HK-2 (cell line): ENCODE data around the gene HIRIP3.
A peak's percentile ranks its signal among the peaks of the same experiment; 100 is the strongest.
"Not testable (repeated sequence)": the region's sequence is repeated elsewhere in the genome, so short reads cannot be mapped to it uniquely, and the experiment has no call there.

Source experiments
- DNase-seq: peaks from one replicate; pipeline ENCODE4 v3.0.0-alpha.2; 2018; ENCODE audit not compliant: unreplicated experiment

HIRIP3 gene

DNA sequence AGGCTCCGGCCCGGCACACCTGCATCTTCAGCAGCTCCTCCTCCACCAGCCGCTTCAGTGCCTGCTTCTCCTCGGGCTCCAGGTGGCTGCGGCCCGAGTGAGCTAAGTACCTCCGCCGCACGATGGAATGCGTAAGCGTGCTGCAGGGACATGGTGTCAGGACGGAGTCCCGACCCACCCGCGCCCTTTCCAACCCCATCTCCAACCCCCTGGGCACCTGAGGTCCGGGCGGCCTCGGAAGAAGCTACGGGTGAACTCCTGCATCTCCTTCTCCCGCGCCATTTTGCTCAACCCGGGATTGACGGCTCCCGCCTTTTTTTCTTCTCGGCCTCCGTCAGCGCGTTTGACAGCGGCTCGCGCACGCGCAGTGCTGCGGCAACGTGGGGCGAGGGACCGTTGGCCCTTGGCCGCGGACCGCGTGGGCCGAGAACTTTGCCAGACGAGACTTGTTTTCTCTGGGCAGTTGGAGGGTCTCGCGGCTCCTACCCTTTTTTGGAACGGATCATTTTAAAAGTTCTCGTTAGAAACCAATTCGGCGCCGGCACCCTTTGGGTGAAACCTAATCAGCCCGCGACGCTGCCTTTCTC, at the start of gene HIRIP3:
HIRIP3 (minus strand) TSS at position 294 of the 587 bp plus-strand sequence; CDS start at position 282, 12 bp downstream.
- DNase-seq, result peak; percentile 78

DNA sequence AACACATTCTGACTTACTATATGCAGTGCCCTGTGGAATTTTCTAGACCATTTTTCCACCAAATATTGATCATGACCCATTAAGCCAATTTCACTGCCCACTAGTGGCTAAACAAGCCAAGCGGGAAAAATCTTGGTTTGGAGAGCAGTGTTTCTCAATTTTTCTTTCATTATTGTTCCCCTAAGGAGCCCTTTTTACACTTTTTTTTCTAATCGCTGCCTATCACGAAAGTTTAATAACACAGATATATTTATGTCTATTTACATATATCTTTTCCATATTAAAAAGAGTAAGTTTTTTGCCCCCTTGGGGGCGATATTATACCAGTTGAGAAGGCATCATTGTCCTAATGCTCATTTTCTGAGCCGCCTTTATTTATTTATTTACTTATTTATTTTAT, 46.4 kb upstream of the HIRIP3 start:
- DNase-seq, result no peak

DNA sequence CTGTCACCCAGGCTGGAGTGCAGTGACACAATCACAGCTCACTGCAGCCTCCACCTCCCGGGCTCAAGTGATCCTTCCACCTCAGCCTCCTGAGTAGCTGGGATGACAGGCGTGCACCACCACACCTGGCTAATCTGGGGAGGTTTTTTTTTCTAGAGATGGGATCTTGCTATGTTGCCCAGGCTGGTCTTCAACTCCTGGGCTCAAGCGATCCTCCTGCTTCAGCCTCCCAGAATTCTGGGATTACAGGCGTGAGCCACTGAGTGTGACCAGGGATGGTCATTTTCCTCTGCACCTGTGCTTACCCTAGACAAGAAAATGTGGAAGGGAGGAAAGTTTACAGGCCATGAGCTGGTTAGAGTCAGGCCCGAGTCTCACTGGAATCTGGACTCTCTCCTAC, 45.3 kb upstream of the HIRIP3 start:
- DNase-seq, result not testable (repeated sequence)

DNA sequence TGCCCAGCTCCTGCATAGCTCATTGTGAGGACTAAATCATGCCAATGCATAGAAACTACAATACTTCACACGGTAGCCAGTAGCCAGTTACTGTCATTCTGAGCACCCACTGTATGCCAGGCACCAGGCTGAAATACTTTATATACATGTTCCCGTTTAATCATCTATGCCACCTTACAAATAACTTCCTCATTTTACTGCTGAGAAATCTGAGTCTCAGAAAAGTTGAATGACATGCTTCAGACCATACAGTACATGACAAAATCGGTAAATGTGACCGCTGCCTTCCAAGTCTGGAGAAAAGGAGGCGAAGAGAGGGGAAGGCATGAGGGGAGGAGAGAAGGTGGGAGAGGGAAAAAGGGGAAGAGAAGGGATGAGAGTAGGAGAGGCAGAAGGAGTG, 44.8 kb upstream of the HIRIP3 start:
- DNase-seq, result no peak

DNA sequence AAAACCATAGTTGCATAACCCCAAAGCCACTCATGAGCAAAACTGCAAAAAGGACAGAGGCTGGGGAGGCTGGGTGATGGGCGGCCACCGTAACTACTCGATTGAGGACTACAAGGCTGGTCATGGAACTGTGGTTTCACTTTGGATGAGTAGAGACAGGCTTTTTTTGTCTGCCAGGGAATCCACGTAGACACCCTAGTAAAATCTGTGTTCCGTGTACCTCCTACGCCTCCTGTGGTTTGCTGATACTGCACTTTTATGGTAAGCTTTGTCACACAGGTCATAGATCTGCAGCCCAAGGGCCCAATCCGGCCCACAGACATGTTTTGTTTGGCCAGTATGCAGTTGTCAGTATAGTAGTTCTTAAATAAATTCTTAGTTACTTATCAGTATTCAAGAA, 37.9 kb upstream of the HIRIP3 start:
- no peak for DNase-seq

DNA sequence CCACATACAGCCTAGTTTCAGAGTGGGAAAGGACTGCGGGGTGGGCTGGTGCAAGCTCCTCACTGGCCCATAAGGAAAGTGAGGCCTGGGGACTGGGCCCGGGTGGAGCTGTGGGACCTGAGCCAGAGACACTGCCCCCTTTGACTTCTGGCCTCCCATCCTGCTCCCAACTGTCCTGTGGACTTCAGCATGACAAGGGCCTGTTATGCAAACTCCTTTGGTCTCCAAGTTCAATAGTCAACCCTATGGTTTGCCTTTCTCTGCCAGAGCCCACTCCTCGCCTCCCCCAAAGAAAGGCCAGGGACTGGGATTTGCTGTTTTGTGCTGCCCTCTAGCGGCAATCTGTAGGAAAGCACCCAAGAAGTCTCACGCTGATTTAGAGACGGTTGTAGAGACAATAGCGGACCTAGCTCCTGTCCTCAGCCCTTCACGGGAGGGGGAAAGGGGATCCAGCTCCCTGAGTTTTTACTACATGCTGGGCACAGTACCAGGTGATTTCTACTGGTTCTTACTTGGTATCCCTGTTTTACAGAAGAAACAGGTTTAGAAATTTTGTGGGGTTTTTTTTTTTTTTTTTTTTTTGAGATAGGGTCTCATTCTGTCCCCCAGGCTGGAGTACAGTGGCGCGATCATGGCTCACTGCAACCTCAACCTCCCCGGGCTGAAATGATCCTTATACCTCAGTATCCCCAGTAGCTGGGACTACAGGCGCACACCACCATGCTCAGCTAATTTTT, 36.8 kb upstream of the HIRIP3 start:
- DNase-seq, result peak; percentile 63

DNA sequence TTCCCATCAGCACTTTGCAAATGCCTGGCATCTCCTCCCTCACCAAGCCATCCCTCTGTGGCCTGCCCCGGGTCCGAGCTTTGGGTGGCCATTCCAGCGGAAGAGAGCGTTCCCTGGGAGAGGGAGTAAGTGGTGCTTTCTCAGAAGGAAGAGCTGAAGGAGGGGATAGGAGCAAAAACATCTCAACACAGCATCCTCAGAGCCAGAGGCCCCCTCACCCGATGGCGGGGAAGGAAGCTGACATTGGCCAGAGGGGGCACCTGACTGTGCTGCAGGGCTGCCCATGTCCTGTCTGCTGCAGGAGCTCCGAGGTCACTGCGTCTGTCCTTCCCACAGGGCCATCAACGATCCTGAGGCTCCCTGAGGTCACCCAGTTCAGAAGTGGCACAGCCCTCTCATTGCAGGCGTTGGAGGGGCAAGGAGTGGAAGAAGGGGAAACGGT, 36.1 kb upstream of the HIRIP3 start:
- DNase-seq, result no peak

DNA sequence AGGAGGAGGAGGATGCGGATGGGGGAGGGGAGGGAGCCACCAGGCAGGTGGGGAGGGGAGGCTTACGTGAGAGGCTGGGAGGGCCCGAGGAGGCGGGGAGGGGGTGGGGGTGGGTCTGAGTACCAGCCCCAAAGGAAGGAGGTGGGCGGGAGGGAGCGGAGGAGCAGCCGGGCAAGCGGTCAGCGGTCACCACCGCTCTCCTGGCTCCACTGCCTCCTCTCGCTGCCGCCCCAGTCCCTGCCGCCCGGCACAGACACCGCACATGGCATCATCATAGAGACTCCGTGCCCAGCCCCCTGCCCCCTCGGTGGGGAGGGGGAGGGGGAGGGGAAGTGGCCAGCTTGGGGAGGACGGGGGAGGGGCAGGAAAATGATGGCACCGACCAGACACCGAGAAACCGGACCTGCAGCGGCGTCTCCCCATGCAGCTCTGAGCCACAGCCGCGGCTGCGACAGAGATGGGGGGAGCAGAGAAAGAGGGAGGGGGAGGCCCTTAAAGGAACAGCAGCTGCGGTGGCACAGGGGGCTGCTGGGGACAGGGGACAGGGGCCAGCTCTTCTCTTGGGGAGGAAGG, 35.5 kb upstream of the HIRIP3 start, which contains the start of gene TLCD3B:
TLCD3B (minus strand) TSS at position 431 of the 573 bp plus-strand sequence. CDS start 744 bp downstream, outside the sequence.
- no peak for DNase-seq

DNA sequence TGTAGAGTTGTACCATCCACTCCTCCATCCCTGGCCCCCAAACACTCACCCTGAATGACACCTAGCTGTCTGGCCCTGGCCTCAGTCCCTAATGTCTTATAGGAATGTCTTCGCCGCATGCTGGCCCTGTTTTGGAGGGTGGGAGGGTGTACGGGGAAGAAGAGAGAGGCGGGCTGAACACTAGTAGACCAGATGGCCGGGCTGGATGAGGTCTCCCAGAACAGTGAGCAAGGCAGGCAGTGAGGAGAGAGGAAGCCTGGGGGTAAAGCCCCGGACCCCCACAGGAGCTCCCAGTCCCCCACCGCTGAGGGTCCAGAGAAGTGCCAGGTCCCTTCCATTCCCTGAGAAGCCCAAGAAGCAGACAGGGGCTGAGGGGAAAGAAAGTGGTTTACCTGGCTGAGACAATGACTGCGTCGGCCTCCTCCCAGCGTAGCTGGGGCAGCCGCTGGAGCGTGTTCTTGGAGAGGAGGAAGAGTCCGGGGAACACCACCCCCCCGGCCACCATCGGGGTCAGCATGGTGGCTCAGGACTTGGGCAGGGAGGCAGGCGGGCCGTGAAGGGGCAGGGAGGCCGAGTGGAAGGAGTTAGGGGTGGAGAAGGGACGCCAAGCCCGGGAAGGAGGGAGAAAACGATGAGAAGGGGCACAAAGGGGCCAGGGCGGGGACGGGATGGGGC, 34.7 kb upstream of the HIRIP3 start:
- no peak for DNase-seq

DNA sequence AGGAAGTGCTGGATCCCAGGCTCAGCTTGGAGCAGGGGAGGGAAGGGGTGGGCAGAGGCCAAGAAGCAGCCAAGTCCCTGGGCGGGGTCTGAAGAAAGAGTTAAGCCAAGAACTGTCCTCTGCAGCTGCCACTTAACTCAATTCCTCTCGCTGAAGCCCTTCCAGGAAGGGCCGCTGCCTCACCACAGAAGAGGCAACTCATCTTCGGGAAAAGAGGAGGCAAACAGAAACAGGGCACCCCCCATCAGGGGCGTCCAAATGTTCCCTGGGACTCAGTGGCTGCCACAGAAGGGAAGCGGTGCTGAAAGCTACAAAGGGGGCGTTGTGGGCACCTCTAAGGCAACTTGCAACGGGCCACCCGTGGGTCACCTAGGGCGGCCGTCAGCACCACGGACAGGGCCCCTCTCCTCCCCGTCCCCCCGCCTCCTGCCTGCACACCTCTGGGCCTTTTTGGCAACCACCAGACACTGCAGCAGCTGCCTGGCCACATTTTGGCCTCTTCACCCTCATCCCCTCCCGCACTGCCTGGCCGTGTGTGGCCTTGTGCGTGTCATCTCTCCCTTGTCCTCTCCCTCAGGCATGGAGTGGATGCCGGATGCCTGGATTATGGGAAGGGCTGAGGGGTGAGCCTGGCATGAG, 33.1 kb upstream of the HIRIP3 start:
- no peak for DNase-seq

DNA sequence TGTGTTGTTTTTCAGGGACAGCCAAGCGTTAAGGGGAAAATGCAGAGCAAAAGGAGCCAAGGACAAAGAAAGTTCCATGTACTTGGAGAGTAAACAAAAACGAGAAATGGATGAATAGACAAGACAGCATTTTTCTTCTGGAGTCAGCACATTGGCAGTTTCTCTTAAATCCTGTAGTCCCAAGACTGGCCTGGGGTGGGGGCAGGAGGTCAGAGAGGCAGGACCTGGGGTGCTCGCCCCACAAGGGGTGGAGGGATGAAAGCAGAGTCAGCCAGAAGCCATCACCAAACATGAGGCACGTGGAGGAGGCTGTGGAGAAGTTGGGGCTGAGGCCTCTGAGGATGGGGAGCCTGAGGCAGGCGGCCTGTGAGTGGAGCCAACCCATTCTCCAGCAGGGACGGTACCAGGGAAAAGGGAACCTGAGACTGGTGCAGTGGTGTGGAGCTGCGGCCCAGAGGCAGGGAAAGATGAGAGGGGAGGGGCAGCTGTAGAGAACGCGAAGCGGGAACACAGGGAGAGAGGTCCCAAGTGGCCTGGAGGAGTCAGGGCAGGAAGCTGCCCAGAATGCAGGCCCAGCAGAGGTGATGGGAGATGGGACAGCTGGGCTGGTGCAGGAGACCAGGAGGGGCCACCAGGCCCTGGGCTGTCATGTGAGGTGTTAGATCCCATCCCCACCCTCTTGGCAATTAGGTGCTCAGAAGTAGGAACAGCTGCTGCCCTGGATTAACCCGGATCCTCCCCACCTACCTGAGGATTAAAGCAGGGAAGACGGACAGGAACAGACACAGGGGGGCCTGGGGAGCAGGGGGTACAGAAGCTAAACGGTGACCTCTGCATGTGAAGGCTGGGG, 32.4 kb upstream of the HIRIP3 start:
- no peak for DNase-seq

DNA sequence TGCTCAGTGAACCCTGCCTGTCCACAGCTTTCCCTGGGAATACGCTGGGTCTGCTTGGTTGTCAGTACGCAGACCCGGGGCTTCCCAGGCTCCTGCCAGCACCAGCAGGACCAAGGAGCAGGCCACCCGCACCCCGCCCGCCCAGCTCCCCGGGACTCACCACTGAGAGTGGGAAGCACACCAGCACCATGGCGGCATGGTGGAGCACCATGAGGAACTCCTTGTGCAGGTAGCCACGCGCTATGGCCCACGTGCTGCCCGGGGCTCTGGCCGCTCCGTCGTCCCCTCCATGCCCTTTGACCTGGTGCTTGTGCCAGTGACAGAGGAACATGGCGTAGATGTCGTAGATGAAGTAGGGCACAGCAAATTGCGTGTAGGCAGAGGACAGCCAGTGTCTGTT, 31.0 kb upstream of the HIRIP3 start:
- no peak for DNase-seq

DNA sequence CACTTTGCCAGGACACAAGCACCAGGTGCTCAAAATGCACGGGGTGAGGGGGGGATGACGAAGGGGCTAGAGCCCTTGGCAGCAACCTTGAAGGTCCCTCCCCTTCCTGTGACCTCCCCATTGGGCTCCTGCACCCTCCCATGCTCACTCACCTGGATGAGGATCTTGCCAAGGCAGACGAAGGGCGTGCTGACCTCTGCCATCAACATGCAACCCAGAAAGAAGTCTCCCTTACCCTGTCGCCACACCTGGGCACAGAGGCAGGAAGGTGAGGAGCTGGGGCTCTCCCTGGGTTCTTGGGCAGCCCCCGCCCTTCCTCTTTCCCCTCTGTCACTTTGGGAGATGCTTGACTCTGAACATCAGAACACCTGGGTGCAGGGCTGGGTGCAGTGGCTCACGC, 30.2 kb upstream of the HIRIP3 start:
- DNase-seq, result no peak

GRCh38 chr16:30025156-30025555, 29.7 kb upstream of the HIRIP3 start:
- no peak for DNase-seq

DNA sequence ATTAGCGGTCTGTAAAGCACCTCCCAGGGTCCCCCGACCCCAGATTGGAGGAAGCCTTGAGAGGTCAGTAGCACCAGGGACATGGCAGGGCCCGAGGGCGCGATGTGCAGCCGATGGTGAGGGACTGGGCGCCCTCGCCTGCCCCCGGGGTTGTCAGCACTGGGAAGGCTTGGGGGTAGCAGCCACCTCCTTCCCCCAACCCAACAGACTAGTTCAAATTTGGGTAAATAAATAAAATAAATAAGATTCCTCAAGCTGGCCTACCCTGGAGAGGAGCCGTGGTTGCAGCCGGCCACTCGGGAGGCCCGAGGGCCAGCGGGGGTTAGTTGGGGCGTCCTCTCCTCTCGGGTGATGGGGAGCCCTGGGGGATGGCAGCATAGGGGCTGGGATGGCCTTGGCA, 29.0 kb upstream of the HIRIP3 start:
- no peak for DNase-seq

DNA sequence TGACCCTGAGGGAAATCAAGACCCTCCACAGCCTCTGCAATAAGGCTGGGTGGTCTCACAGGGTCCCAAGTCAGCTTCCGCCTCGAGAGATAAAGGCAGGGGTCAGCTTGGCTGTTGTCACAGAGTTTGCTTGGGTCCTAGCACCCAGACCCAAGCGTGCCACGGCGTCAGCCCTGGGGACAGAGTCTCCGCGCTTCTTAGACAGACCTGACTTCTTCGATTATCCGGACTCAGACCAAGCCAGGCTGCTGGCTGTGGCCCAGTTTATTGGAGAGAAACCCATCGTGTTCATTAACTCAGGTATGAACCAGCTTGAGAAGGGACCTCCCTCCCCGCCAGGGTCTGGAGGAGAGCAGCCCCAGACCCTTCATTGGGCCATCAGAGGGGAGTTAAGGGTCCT, 28.2 kb upstream of the HIRIP3 start:
- DNase-seq, result no peak

DNA sequence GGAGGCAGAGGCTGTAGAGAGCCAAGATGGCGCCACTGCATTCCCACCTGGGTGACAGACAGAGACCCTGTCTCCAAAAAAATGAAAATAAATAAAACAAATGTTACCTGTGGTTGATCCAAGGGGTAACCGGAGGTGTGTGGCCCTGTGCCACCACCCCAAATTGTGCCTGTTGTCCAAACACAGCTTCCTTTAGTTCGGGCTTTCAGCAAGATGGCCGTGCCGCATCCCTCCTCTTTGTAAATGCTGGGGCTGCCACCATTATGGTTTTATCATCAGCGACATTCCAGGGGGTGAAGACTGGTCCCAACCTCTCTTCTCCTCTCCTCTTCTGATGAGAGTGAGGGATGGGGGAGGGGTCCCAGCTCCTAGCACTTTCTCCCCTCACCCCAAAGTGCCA, 27.5 kb upstream of the HIRIP3 start, which contains the start of gene C16orf92:
C16orf92 (plus strand) TSS at position 312 of the 400 bp plus-strand sequence. CDS start 143 bp downstream, outside the sequence.
- no peak for DNase-seq

DNA sequence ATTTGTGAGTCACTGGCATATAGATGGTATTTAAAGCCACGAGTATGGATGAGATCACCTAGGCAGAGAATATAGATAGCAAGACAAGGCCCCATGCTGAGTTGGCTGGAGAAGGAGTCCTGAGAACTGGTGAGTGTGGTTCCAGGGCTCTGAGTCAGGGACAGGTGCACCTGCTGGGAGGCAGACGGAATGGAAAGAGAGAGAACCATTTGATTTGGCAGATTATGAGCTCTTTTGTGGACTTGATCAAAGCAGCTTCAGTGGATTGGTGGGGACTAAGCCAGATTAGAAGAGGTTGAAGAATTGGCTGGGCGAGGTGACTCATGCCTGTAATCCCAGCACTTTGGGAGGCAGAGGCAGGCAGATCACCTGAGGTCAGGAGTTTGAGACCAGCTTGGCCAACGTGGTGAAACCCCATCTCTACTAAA, 23.3 kb upstream of the HIRIP3 start:
- DNase-seq, result no peak

GRCh38 chr16:30017937-30018336, 22.5 kb upstream of the HIRIP3 start:
- DNase-seq, result not testable (repeated sequence)

DNA sequence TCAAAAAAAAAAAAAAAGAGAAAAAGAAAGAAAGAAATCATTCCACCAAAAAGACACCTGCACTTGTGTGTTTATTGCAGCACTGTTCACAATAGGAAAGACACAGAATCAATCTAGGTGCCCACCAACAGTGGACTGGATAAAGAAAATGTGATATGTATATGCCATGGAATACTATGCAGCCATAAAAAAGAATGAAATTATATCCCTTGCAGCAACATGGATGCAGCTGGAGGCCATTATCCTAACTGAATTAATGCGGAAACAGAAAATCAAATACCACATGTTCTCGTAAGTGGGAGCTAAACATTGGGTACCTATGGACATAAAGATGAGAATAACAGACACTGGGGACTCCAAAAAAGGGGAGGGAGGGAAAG, 21.9 kb upstream of the HIRIP3 start:
- DNase-seq, result no peak
